ENCODE results near the gene TMPRSS3. TPM values are rescaled to one million over a fixed set of nuclear protein-coding genes. Genes with fewer than 3 reads are reported as not detected.
A peak's percentile ranks its signal among the peaks of the same experiment; 100 is the strongest.

The TMPRSS3 gene
- total and polyA plus RNA-seq, 9 of the 15 experiments (the other 6 are each of a cell fraction or from before 2014, with no cell fraction given): 0.07 TPM; not detected in 8

- intact Hi-C loops (cut with micrococcal nuclease): no loop called here
- ChIA-PET POLR2A (interaction anchor here (0.6 kb wide), 2 partner anchors 14 to 69 kb away, joined by 3 to 5 read pairs; no protein-coding TSS in a partner anchor), CTCF (ENCODE audit: low intra/inter-chr PET ratio) (no interaction called here)
- Histone ChIP-seq H3K9ac (ENCODE audit: insufficient read depth in 1 of 2, low read depth in 2 of 2, low read length in 2 of 2) (no peak overlapping the region), H2AFZ (ENCODE audit: low read depth, low read length) (no peak overlapping the region), H3K27me3 (ENCODE audit: control insufficient read depth in 2 of 2, insufficient read depth in 2 of 2, low read length in 2 of 2) (peaks cover 10 to 52% of the 10 kb centered on the region in 2 experiments; a peak in 4 of 5 replicates), H3K9me3 (replicated peaks; ENCODE audit: control insufficient read depth, insufficient read depth, low read depth, low read length) (no peaks in the 10 kb centered on the region), H3K27ac (ENCODE audit: extremely low read depth, low read depth, low read length) (no peak overlapping the region), H3K4me3 (no peak overlapping the region), H4K20me1 (replicated peaks; ENCODE audit: control insufficient read depth, insufficient read depth, low read length) (no peaks in the 10 kb centered on the region), H3K4me1 (replicated peaks in 1 of 2; ENCODE audit: control insufficient read depth in 2 of 2, insufficient read depth in 2 of 2, low read length in 2 of 2) (peaks cover 4 to 6% of the 10 kb centered on the region in 2 experiments; a peak in 3 of 5 replicates), H3K4me2 (ENCODE audit: insufficient read depth, low read length) (no peak overlapping the region), H3K9me1 (ENCODE audit: control insufficient read depth, insufficient read depth, low read length) (no peaks in the 10 kb centered on the region), H3K79me2 (ENCODE audit: control insufficient read depth, insufficient read depth, low read length) (no peaks in the 10 kb centered on the region), H3K36me3 (ENCODE audit: control insufficient read depth, insufficient read depth, low read length) (no peaks in the 10 kb centered on the region)
- 2% methylated on average over 6 of the region's 6 CpGs for WGBS (ENCODE audit: insufficient coverage, low coverage, missing lambda C conversion rate)
- FAIRE-seq (no peak), ATAC-seq (no peak), DNase-seq (ENCODE audit: extremely low read depth in 1 of 4, low spot score in 3 of 4) (no peak)
- no TSS peak for BruUV-seq (replicated peaks)
- in situ Hi-C loops (cut with MboI): no loop called here
- TF ChIP-seq MEF2A (IDR thresholded peaks at IDR 0.05; ENCODE audit: control insufficient read depth, low read depth, low read length) (no peak), RB1 (IDR thresholded peaks at IDR 0.05; ENCODE audit: low read depth) (no peak)
Observed at GRCh38 chr21:42382915-42383314, 12.9 kb downstream of the TMPRSS3 start.

- Histone ChIP-seq H2AFZ (ENCODE audit: low read depth, low read length) (no peak overlapping the region), H3K27me3 (ENCODE audit: control insufficient read depth in 2 of 2, insufficient read depth in 2 of 2, low read length in 2 of 2) (peaks cover 10 to 55% of the 10 kb centered on the region in 2 experiments; a peak in 4 of 5 replicates), H3K4me3 (no peak overlapping the region), H3K4me2 (ENCODE audit: insufficient read depth, low read length) (no peak overlapping the region), H4K20me1 (replicated peaks; ENCODE audit: control insufficient read depth, insufficient read depth, low read length) (no peaks in the 10 kb centered on the region), H3K9me1 (ENCODE audit: control insufficient read depth, insufficient read depth, low read length) (no peaks in the 10 kb centered on the region), H3K36me3 (ENCODE audit: control insufficient read depth, insufficient read depth, low read length) (no peaks in the 10 kb centered on the region), H3K4me1 (replicated peaks in 1 of 2; ENCODE audit: control insufficient read depth in 2 of 2, insufficient read depth in 2 of 2, low read length in 2 of 2) (peaks cover 4 to 9% of the 10 kb centered on the region in 2 experiments; a peak in 3 of 5 replicates), H3K9me3 (replicated peaks; ENCODE audit: control insufficient read depth, insufficient read depth, low read depth, low read length) (no peaks in the 10 kb centered on the region), H3K27ac (ENCODE audit: extremely low read depth, low read depth, low read length) (no peak overlapping the region), H3K79me2 (ENCODE audit: control insufficient read depth, insufficient read depth, low read length) (no peaks in the 10 kb centered on the region), H3K9ac (ENCODE audit: insufficient read depth in 1 of 2, low read depth in 2 of 2, low read length in 2 of 2) (no peak overlapping the region)
- ChIA-PET CTCF (ENCODE audit: low intra/inter-chr PET ratio) (no interaction called here), POLR2A (interaction anchor here (0.6 to 1.3 kb wide), 2 partner anchors 11 to 534 kb away, joined by 4 to 5 read pairs; no protein-coding TSS in a partner anchor)
- peak; percentile 56 for FAIRE-seq
- 0% methylated on average over 1 of the region's 1 CpG for WGBS (ENCODE audit: insufficient coverage, low coverage, missing lambda C conversion rate)
- DNase-seq (ENCODE audit: extremely low read depth in 1 of 4, low spot score in 3 of 4): peak in 2 of 4 experiments; percentile 45 to 53
- no TSS peak for BruUV-seq (replicated peaks)
- in situ Hi-C loops (cut with MboI) (no loop called here), intact Hi-C loops (cut with micrococcal nuclease) (no loop called here)
- ATAC-seq: peak; percentile 64
- TF ChIP-seq TFAP4 (CRISPR knock-in tag; IDR thresholded peaks at IDR 0.05; ENCODE audit: borderline replicate concordance) (peak; percentile 36; the same call in 1 of the 2 replicates), RAD51 (IDR thresholded peaks at IDR 0.05; ENCODE audit: borderline replicate concordance, low read depth) (no peak), CTCF (IDR thresholded peaks at IDR 0.05 in 2 of 3, conservative IDR thresholded peaks at IDR 0.05 in 1 of 3; ENCODE audit: insufficient read depth in 2 of 3, low read depth in 1 of 3, low read length in 3 of 3) (peak; percentile 73 to 98 (median 95)), ZNF551 (CRISPR knock-in tag; IDR thresholded peaks at IDR 0.05) (no peak), ZNF79 (CRISPR knock-in tag; IDR thresholded peaks at IDR 0.05; ENCODE audit: low read depth) (no peak), PURB (CRISPR knock-in tag; IDR thresholded peaks at IDR 0.05; ENCODE audit: low read depth) (no peak), MYNN (IDR thresholded peaks at IDR 0.05) (0 out of 2 replicates have a peak, but pooled peaks have one; percentile 24), MYNN (CRISPR knock-in tag; IDR thresholded peaks at IDR 0.05) (no peak), RAD21 (CRISPR knock-in tag; conservative IDR thresholded peaks at IDR 0.05 in 1 of 2, IDR thresholded peaks at IDR 0.05 in 1 of 2) (peak; percentile 20 to 62; a peak in 3 of 4 replicates)
Observed at GRCh38 chr21:42381347-42381984, 14.4 kb downstream of the TMPRSS3 start.
